CD4-positive, alpha-beta T cell treated with Interleukin-1 beta for 1 hour (primary cell): Measurements from ENCODE around the gene ARMH3.
"Not testable (repeated sequence)": the region's sequence is repeated elsewhere in the genome, so short reads cannot be mapped to it uniquely, and the experiment has no call there.

Experiments used
- DNase-seq, 2 donors: peaks; one replicate each; pipeline ENCODE4 v3.0.0-alpha.2; 2020 to 2022

Gene ARMH3

DNA sequence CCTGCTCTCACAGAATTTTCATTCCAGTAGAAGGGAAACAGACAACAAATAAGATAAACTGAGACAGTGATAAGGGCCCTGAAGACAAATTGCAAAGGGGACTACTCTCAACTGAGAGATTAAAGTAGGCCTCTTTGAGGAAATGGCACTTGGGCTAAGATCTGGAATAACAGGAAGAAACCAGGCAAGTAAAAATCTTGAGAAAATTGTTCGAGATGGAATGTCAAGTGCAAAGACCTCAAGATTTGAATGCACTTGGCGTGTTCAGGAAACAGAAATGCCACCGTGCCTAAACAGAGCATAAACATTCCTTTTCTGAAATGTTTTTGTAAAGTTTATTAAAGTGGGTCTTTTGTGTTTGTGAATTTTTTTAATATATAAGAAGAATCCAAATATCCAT lies 10.7 kb downstream of the ARMH3 start:
- DNase-seq = no peak

DNA sequence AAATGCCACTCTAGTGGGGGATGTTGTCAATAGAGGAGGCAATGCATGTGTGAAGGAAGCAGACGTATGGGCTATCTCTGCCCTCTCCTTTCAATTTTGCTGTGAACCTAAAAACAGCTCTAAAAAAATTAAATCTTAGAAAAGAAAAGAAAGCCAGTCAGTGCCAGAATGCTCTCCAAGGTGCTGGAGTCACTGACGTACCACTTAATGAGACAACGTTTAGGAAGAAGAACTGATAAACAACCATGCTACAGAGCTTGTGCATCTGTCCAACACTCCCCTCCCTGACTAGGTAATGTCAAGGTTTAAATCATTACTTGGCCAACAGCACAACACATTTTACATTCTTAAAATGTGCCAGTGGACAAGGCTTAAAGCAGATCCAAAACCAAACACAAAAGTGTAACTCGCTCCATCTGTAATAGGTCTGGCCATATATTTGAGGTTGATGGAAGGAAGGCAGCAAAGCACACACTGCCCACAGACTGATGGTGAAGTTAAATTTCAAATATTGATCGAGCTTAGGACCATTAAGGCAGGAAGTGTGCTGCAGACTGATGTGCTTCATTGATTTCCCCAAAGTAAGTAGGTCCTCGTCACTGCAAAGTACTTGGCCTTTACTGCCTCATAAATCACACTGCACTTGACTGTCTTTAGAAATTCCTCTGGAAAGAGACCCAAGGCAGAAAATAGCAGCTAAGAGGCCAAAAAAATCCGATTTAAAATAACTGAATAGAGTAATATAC lies 15.5 kb downstream of the ARMH3 start:
- DNase-seq = no peak

DNA sequence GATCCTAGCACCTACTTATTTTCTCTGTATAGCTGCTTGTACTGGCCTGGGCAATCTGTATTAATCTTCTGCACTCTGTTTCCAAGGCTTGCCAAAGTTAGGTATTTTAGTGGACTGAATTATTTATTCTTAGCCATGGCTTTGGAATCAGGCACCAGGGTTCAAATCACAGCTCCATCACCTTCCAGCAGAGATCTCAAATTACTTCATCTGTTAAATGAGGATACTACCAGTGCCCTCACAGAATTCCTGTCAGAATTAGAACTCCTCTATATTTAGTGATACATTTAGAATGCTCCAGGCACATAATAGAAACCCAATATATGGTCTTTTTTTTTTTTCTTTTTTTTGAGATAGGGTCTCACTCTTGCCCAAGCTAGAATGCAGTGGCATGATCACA lies 17.6 kb downstream of the ARMH3 start:
- no peak for DNase-seq

- not testable (repeated sequence) for DNase-seq
Observed at GRCh38 chr10:102035807-102036206, 20.2 kb downstream of the ARMH3 start.

- no peak for DNase-seq
Observed at GRCh38 chr10:102033787-102034186, 22.2 kb downstream of the ARMH3 start.

GRCh38 chr10:102027261-102027660 lies 28.7 kb downstream of the ARMH3 start:
- DNase-seq = no peak

DNA sequence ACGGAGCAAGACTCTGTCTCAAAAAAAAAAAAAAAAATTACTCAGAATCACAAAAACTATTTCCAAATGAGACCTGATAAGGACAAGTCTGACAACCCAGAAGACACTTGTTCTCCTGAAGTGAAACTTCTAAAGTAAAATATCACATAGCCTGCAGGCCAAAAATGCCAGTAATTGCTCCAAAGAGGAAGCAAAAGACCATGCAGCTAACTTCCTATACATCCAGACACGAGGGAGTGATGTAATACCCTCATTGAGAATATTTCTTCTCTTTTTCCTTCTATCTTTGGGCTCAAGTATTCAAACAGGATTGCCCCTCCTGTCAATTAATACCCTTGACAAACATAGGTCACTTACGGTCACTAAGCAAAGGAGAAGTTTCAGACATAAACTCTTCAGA lies 31.2 kb downstream of the ARMH3 start:
- DNase-seq = no peak

- no peak for DNase-seq
Observed at GRCh38 chr10:102020938-102021337, 35.0 kb downstream of the ARMH3 start.

- DNase-seq = no peak
Observed at GRCh38 chr10:102017295-102017694, 38.7 kb downstream of the ARMH3 start.

- DNase-seq = no peak
Observed at GRCh38 chr10:102016416-102016815, 39.6 kb downstream of the ARMH3 start.

- no peak for DNase-seq
Observed at GRCh38 chr10:102010961-102011360, 45.0 kb downstream of the ARMH3 start.

DNA sequence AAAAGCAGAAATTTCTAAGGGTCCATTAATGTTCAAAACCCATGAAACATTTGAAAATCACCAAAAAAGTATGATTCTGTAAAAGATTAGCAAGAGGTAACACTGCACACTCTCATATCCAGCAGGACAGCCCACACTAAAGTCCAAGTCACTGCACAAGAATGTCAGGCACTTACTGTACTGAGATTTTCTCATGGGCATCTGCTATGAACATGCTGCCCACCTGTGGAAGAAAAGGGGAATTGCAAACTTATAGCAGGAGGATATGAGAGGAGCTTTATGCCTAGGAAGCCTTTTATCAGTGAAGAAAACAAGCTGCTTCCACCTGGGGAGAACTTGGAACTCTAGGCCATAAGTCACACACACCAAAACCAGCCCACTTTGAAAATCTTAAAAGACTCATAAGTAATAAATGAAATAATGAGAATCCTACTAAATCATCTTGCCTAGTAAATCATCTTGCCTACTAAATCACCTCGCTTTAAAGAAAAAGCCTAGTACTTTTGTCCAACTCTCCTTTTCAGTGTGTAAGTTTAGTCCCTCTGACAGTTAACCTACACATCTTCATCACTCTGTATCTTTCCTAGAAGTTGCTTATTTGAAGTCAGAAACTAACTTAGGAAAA lies 46.1 kb downstream of the ARMH3 start:
- DNase-seq = peak; percentile 53 to 72

GRCh38 chr10:102007796-102008195 lies 48.2 kb downstream of the ARMH3 start:
- DNase-seq = no peak

DNA sequence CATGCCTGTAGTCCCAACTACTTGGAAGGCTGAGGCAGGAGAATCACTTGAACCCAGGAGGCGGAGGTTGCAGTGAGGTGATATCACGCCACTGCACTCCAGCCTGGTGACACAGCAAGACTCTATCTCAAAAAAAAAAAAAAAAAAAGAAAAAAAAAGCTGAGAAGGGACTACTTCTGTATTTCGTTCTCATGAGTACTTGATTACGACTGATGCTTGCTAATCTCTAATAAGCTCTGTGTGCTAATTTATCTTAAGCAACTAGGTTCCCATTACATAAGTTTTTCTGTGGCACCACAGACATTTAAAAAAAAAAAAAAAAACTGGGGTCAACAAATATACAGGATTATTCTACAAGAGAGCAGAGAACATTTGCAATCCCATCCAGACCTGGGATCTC lies 48.9 kb downstream of the ARMH3 start:
- not testable (repeated sequence) for DNase-seq

GRCh38 chr10:102004376-102004775 lies 51.6 kb downstream of the ARMH3 start:
- DNase-seq = no peak

- no peak for DNase-seq
Observed at GRCh38 chr10:102003541-102003940, 52.4 kb downstream of the ARMH3 start.

DNA sequence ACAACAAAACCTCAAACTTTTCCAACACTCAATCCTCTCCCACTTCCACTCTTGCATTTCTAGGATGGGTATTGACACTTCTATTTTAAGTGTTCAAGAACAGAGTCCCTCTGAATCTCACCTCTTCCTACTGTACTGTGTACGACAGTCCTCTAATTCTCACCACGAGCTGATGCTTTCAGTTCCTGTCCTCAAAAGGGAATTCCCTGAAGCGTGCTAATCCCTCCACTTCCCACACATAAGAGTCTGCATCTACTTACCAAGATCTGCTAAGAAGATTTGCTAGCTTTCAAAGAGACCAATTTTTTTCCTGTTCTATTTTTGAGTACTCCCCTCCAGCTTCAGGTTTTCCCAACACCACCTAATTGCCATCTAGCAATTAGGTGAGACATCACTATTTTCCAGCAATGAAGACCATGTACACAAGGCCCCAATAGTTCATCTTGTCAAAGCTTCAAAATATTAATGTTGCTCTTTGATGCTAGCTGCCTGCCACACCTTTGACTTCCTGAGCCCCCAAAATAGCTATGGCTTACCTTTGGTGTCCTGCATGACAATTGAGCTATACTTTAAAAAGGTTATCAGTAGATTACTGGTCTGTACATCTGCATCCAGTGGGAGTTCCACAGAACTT lies 54.4 kb downstream of the ARMH3 start:
- DNase-seq = peak; percentile 12 to 29

DNA sequence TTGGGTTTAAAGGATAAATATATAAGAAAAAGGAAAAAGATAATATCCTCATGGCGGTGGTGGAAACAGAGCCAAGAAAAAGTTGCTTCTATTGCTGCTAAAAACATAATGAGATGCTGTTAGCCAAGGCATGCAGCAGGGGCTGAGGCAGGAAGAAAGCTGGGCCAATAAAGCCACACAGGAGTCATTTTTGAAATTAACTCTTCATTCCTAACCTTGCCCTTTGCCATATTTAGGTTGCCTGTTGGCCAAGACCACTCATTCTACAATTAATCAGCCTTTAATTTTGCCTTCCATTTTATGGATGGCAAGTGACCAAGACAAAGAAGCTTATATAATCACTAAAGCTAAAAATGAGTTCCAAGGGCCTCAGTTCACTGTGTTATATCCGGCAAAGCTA lies 58.2 kb downstream of the ARMH3 start:
- no peak for DNase-seq

GRCh38 chr10:101995451-101996063 lies 60.4 kb downstream of the ARMH3 start:
- no peak for DNase-seq

DNA sequence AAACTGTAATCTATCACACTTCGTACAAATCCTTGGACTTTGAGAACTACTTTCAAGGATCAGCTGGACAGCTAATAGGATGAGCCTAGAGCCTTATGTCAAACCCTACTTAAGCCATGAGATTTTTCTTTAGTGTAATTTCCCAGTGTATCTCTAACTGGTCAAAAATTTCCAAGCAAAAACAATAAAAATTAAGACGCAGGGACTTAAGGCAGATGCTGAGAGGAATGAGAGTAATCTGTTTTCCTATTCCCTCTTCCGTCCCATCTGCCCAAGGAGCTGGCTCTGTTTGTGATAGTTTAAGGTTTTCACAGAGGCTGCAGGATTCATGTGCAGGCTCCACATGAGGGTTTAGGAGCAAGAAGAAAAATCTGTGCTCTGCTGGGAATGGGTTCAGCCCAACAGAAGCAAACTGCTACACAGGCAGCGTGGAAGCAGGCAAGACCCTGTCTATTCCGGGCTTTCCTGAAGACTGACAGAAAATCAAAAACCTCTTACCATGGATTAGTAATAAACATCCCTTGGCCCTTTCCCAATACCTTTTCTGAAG lies 62.2 kb downstream of the ARMH3 start:
- DNase-seq = no peak

DNA sequence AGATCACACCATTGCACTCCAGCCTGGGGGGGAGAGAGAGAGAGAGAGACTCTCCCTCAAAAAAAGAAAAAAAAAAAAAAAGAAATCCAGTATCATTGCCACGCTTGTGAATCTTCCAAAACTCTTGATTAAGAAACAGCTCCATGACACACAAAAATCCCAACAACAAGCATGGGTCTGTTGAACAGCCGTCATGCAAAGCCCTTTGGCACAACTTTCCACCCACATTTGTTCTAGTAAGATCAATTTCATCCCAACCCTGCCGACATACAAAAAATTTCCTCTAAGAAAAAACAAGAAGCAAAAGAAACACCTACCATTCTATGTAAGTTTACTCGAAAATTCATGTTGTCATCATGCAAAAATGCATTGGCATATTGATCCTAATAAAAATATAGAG lies 62.8 kb downstream of the ARMH3 start:
- no peak for DNase-seq

DNA sequence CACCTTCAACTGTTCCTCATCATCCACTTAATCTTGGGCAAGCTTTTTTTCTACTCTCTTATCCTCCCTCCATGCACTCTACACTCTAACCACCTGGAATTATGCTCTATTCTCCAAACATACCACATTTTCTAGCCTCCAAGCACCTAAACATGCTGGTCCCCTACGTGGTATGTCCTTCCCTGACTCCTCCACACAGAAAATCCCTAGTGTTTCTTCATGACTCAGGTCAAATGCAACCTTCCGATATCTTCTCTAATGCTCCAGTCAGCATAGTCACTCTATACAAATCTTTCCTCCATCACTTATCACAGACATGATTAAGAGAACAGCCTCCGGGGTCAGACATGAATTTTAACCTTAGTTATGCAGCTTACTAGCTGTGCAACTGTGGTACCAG lies 68.8 kb downstream of the ARMH3 start:
- DNase-seq = no peak

- DNase-seq = peak in 1 of 2 donors; percentile 27
Observed at GRCh38 chr10:101986624-101986971, 69.4 kb downstream of the ARMH3 start.

- not testable (repeated sequence) for DNase-seq
Observed at GRCh38 chr10:101980677-101981076, 75.3 kb downstream of the ARMH3 start.
